ENCODE results near the gene RHO. TPM values are rescaled to one million over a fixed set of nuclear protein-coding genes. Genes with fewer than 3 reads are reported as not detected.

The RHO gene
- total RNA-seq, 2 experiments from 2014 or later = not detected

DNA sequence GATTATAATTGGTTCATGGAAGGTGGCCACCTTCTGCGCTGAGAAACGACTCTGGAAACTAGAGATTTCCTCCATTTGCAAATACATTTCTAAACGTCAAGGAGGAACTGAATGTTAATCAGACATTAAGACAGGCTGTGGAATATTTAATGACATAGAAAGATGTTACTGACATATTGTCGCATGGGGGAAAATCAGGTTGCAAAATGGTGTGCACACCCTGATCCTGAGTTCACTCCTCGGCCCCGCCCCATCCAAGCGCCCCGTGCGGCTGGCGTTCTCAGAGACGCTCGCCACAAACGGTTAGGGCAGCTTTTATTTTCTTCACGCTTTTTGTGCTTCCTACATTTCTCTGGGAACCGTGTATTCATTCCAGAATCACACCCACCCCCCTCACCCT, 25.3 kb downstream of the RHO start:
- ATAC-seq (ENCODE audit: poor library complexity) (peak; percentile 61), DNase-seq (peak in 5 of 14 experiments; percentile 13 to 57 (median 22))
- no peak overlapping the region for H3K27ac ChIP-seq (ENCODE audit: low read depth in 1 of 2, low read length in 2 of 2)
- TF ChIP-seq, protein P1, sequence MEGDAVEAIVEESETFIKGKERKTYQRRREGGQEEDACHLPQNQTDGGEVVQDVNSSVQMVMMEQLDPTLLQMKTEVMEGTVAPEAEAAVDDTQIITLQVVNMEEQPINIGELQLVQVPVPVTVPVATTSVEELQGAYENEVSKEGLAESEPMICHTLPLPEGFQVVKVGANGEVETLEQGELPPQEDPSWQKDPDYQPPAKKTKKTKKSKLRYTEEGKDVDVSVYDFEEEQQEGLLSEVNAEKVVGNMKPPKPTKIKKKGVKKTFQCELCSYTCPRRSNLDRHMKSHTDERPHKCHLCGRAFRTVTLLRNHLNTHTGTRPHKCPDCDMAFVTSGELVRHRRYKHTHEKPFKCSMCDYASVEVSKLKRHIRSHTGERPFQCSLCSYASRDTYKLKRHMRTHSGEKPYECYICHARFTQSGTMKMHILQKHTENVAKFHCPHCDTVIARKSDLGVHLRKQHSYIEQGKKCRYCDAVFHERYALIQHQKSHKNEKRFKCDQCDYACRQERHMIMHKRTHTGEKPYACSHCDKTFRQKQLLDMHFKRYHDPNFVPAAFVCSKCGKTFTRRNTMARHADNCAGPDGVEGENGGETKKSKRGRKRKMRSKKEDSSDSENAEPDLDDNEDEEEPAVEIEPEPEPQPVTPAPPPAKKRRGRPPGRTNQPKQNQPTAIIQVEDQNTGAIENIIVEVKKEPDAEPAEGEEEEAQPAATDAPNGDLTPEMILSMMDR (IDR thresholded peaks at IDR 0.05) = no peak
- Mint-ChIP-seq H3K9me3 (no peaks in the 10 kb centered on the region), H3K4me3 (peak overlapping the region; percentile 40), H3K27me3 (no peaks in the 10 kb centered on the region), H3K36me3 (ENCODE audit: low read depth) (no peaks in the 10 kb centered on the region), H3K4me1 (ENCODE audit: low read depth) (peaks cover 16% of the 10 kb centered on the region), H3K27ac (no peak overlapping the region)
- H3K4me1 ChIP-seq (ENCODE audit: insufficient read depth, low read length) = peaks cover 22% of the 10 kb centered on the region
- CTCF ChIA-PET = no interaction called here
- no peaks in the 10 kb centered on the region for H3K36me3 ChIP-seq (ENCODE audit: insufficient read depth, low read length)
- H3K4me3 ChIP-seq (ENCODE audit: low read length) = no peak overlapping the region
- no peaks in the 10 kb centered on the region for H3K9me3 ChIP-seq (ENCODE audit: control insufficient read depth in 1 of 2, insufficient read depth in 1 of 2, low read length in 2 of 2)
- intact Hi-C loops (cut with DNase I, micrococcal nuclease) = no loop called here
- H3K27me3 ChIP-seq (ENCODE audit: control insufficient read depth in 1 of 2, insufficient read depth in 2 of 2, low read length in 2 of 2) = no peaks in the 10 kb centered on the region
- POLR2A ChIA-PET = interaction anchor here (2.5 kb wide), 1 partner anchor 23 kb away, joined by 15 read pairs; no protein-coding TSS in a partner anchor

DNA sequence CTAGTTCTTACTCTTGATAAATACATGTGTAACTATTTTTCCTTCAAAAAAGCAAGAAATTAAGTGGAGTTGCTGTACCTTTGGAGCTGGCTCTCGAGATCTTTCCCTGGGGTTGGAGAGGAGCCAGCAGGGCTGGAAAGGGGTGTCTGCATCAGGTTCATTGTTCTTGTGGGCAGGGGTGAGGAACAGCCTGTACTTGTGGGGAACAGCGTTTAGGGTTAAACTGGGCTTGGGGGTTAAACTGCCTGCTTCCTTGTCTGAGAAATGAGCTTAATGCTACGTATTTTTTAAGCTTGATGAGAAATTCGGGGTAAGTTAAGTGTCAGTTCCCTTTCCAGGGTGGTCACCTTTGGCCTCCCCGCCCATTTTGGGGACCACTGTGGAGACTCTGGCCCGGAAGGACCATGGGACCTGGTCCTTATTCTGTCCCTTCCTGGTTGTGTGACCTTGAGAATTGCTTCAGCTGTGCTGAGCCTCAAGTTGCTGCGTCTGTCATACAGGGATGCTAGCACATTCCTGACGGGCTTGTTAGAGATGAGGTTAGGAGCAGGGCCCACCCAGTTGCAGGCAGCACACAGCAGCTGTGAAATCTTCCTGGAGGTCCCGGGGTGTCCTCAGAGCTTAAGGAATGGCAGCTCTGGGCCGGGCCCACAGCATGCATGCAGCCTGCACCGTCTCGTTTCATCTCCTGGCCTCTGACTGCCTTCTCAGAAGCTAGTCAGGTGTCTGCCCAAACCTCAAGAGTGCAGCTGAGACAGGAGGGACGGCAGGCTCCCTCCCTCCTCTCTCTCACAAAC, 26.1 kb downstream of the RHO start:
- no peak overlapping the region for H3K4me3 ChIP-seq (ENCODE audit: low read length)
- H3K9me3 ChIP-seq (ENCODE audit: control insufficient read depth in 1 of 2, insufficient read depth in 1 of 2, low read length in 2 of 2) = no peaks in the 10 kb centered on the region
- TF ChIP-seq, protein P1 (IDR thresholded peaks at IDR 0.05) = no peak
- H3K27ac ChIP-seq (ENCODE audit: low read depth in 1 of 2, low read length in 2 of 2) = no peak overlapping the region
- H3K4me1 ChIP-seq (ENCODE audit: insufficient read depth, low read length) = peaks cover 24% of the 10 kb centered on the region
- intact Hi-C loops (cut with DNase I, micrococcal nuclease) = no loop called here
- no peak overlapping the region for H3K27ac Mint-ChIP-seq
- no peak for DNase-seq
- ATAC-seq (ENCODE audit: poor library complexity) = no peak
- H3K9me3 Mint-ChIP-seq = no peaks in the 10 kb centered on the region
- no peaks in the 10 kb centered on the region for H3K36me3 Mint-ChIP-seq (ENCODE audit: low read depth)
- H3K4me1 Mint-ChIP-seq (ENCODE audit: low read depth) = peaks cover 16% of the 10 kb centered on the region
- H3K4me3 Mint-ChIP-seq = no peak overlapping the region
- H3K27me3 Mint-ChIP-seq = no peaks in the 10 kb centered on the region
- no peaks in the 10 kb centered on the region for H3K36me3 ChIP-seq (ENCODE audit: insufficient read depth, low read length)
- H3K27me3 ChIP-seq (ENCODE audit: control insufficient read depth in 1 of 2, insufficient read depth in 2 of 2, low read length in 2 of 2) = no peaks in the 10 kb centered on the region
- ChIA-PET CTCF (no interaction called here), POLR2A (interaction anchor here (2.5 kb wide), 1 partner anchor 22 kb away, joined by 15 read pairs; no protein-coding TSS in a partner anchor)

DNA sequence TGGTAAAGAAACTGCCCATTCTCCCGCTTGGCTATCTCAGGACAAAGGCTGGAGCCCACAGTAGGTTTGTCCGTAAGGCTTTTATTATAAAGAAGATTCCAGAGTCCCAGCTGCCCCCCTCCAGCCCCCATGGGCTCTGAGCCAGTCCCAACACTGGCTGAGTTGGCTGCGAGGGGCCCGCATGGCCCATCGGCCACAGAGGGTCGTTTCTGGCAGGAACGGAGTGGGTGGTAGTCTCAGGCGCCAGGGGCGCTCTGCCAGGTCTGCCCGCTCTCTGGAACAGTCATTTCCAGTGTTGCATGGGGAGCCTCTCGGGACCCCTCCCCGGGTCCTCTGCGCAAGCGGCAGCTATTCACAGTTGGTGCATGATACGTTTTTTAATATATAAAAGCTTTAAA, 26.7 kb downstream of the RHO start:
- Mint-ChIP-seq H3K27me3 (no peaks in the 10 kb centered on the region), H3K4me3 (no peak overlapping the region), H3K27ac (no peak overlapping the region), H3K36me3 (ENCODE audit: low read depth) (no peaks in the 10 kb centered on the region), H3K9me3 (no peaks in the 10 kb centered on the region), H3K4me1 (ENCODE audit: low read depth) (peaks cover 16% of the 10 kb centered on the region)
- Histone ChIP-seq H3K27me3 (ENCODE audit: control insufficient read depth in 1 of 2, insufficient read depth in 2 of 2, low read length in 2 of 2) (no peaks in the 10 kb centered on the region), H3K4me1 (ENCODE audit: insufficient read depth, low read length) (peaks cover 24% of the 10 kb centered on the region), H3K36me3 (ENCODE audit: insufficient read depth, low read length) (no peaks in the 10 kb centered on the region), H3K27ac (ENCODE audit: low read depth in 1 of 2, low read length in 2 of 2) (no peak overlapping the region), H3K4me3 (ENCODE audit: low read length) (no peak overlapping the region), H3K9me3 (ENCODE audit: control insufficient read depth in 1 of 2, insufficient read depth in 1 of 2, low read length in 2 of 2) (no peaks in the 10 kb centered on the region)
- ChIA-PET POLR2A (interaction anchor here (2.5 kb wide), 1 partner anchor 22 kb away, joined by 15 read pairs; no protein-coding TSS in a partner anchor), CTCF (no interaction called here)
- ATAC-seq (ENCODE audit: poor library complexity) (no peak), DNase-seq (no peak)
- TF ChIP-seq, protein P1 (IDR thresholded peaks at IDR 0.05) = no peak
- intact Hi-C loops (cut with DNase I, micrococcal nuclease) = no loop called here
